RWPE2 (cell line): ENCODE measurements around the gene NFILZ.
"Not testable (repeated sequence)": the region's sequence is repeated elsewhere in the genome, so short reads cannot be mapped to it uniquely, and the experiment has no call there.

Source experiments
- ATAC-seq: fragments of 200-7000 bp; cut with Tn5 transposase; 3 replicates; pipeline ENCODE4 v1.9.1; 2021; ENCODE audit warnings: low read depth
- DNase-seq: peaks from one replicate; pipeline ENCODE4 v3.0.0-alpha.2; 2020; ENCODE audit warnings: low spot score
- H3K27ac ChIP-seq: fragments of 450-650 bp; 2 replicates; pipeline ENCODE4 v1.5.1; 2017; ENCODE audit warnings: mild to moderate bottlenecking; ENCODE audit not compliant: poor library complexity, severe bottlenecking
- H3K27me3 ChIP-seq: fragments of 250-450 bp; sonication (Bioruptor Pico); 2 replicates; pipeline ENCODE4 v1.5.1; 2021; ENCODE audit warnings: mild to moderate bottlenecking, moderate library complexity; ENCODE audit not compliant: insufficient read depth, poor library complexity, severe bottlenecking
- H3K36me3 ChIP-seq: fragments of 250-450 bp; sonication (Bioruptor Pico); 2 replicates; pipeline ENCODE4 v1.5.1; 2020; ENCODE audit warnings: low read depth, mild to moderate bottlenecking, moderate library complexity
- H3K4me1 ChIP-seq: fragments of 250-450 bp; sonication (Bioruptor Pico); 2 replicates; pipeline ENCODE4 v1.5.1; 2021; ENCODE audit warnings: mild to moderate bottlenecking, moderate library complexity; ENCODE audit not compliant: insufficient read depth, poor library complexity, severe bottlenecking
- H3K4me3 ChIP-seq: fragments of 250-450 bp; sonication (Bioruptor Pico); 2 replicates; pipeline ENCODE4 v1.5.1; 2021; ENCODE audit warnings: mild to moderate bottlenecking, moderate library complexity; ENCODE audit not compliant: severe bottlenecking
- H3K9me3 ChIP-seq: fragments of 250-450 bp; sonication (Bioruptor Pico); 2 replicates; pipeline ENCODE4 v1.5.1; 2021; ENCODE audit warnings: mild to moderate bottlenecking, moderate library complexity; ENCODE audit not compliant: severe bottlenecking
- TF ChIP-seq, protein P1 (sequence below): fragments of 450-650 bp; IDR thresholded peaks from one replicate; pipeline ENCODE4 v1.5.1; 2017; ENCODE audit warnings: mild to moderate bottlenecking, moderate library complexity; ENCODE audit not compliant: poor library complexity, severe bottlenecking

The NFILZ gene

DNA sequence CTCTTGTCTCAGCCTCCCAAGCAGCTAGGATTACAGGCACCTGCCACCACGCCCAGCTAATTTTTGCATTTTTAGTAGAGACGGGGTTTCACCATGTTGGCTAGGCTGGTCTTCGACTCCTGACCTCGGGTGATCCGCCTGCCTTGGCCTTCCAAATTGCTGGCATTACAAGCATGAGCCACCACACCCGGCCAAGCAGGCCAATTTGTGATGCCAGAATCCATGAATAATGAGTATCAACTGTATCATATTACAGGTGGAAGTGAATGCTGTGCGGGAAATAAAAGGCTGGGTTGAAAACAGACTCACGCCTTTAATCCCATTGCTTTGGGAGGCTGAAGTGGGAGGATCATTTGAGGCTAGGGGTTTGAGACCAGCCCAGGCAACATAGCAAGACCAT is 3.6 kb upstream of the NFILZ start:
- TF ChIP-seq, protein P1, sequence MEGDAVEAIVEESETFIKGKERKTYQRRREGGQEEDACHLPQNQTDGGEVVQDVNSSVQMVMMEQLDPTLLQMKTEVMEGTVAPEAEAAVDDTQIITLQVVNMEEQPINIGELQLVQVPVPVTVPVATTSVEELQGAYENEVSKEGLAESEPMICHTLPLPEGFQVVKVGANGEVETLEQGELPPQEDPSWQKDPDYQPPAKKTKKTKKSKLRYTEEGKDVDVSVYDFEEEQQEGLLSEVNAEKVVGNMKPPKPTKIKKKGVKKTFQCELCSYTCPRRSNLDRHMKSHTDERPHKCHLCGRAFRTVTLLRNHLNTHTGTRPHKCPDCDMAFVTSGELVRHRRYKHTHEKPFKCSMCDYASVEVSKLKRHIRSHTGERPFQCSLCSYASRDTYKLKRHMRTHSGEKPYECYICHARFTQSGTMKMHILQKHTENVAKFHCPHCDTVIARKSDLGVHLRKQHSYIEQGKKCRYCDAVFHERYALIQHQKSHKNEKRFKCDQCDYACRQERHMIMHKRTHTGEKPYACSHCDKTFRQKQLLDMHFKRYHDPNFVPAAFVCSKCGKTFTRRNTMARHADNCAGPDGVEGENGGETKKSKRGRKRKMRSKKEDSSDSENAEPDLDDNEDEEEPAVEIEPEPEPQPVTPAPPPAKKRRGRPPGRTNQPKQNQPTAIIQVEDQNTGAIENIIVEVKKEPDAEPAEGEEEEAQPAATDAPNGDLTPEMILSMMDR, result no peak
- ATAC-seq (no peak), DNase-seq (no peak)
- Histone ChIP-seq H3K36me3 (no peaks in the 10 kb centered on the region), H3K9me3 (no peaks in the 10 kb centered on the region), H3K4me3 (no peak overlapping the region), H3K27ac (no peak overlapping the region), H3K27me3 (no peaks in the 10 kb centered on the region), H3K4me1 (no peaks in the 10 kb centered on the region)

DNA sequence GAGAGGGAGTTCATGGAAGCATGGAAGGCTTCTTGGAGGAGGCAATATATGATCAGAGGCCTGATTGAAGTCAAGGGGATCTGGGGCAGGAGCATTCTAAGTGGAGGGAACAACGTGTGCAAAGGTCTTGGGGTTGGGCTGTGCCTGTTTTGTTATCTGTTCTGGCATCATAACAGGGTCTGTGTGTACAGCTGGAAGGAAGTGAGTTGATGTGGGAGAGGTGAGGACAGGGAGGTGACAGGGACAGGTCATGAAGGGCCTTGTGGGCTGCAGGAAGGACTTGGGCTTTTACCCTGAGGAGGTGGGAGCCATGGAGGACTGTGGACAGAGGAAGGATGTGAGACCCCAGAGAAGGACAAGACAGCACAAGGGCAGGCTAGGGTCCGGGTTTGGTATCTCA is 1.2 kb upstream of the NFILZ start:
- H3K36me3 ChIP-seq, result no peaks in the 10 kb centered on the region
- no peaks in the 10 kb centered on the region for H3K27me3 ChIP-seq
- H3K4me3 ChIP-seq, result no peak overlapping the region
- H3K9me3 ChIP-seq, result no peaks in the 10 kb centered on the region
- DNase-seq (no peak), ATAC-seq (no peak)
- no peaks in the 10 kb centered on the region for H3K4me1 ChIP-seq
- TF ChIP-seq, protein P1, result no peak
- H3K27ac ChIP-seq, result no peak overlapping the region

DNA sequence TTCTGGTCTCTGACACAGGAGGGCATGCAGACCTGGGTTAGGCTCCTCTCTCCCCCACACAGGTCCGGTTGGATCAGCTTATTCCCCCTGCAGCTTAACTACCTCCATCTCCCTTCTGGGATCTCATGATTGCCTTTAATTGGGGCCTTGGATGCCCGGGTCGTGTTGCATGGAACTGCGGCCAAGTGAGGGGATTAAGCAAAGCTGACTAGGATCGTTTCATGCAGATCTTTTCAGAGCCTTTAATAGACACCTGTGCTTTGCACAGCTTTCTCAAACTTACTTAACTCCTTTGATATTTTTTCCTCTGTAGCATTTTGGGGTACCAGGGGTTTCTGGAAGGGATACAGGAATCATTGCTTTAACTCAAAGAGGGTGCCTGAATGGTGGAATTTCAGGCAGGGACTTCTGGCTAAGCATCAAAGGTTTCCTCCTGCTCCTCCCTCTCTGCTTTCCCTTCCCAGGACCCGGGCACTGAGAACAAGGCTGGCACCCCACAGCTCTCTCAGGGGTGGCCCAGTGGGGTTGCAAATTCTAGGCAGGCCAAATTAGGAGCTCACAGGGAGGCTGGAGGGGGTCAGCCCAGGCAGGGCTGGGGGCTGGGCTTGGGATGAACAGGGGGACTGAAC is 477 bp downstream of the NFILZ start:
- no peak for DNase-seq
- no peak overlapping the region for H3K4me3 ChIP-seq
- TF ChIP-seq, protein P1, result no peak
- ATAC-seq, result no peak
- H3K27me3 ChIP-seq, result no peaks in the 10 kb centered on the region
- no peaks in the 10 kb centered on the region for H3K9me3 ChIP-seq
- H3K4me1 ChIP-seq, result no peaks in the 10 kb centered on the region
- no peaks in the 10 kb centered on the region for H3K36me3 ChIP-seq
- no peak overlapping the region for H3K27ac ChIP-seq

DNA sequence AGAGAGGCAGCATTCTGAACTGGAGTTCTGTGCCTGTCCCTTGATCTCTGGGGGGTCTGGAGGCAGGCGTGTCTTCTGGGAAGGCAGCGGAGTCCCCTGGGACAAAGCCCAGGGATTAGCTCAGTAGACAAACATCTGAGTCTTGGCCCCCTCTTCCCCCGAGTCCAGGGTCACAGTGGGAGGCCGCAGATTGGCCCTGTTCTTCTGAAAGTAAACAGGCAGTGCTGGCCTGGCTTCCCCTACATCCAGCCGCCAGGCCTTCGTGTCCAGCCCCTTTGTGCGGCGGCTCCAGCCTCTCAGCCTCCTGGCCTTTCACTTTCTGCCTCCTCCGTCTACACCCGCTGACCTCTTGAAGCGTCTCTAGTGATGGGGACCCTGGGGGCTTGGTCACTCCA is 989 bp downstream of the NFILZ start:
- DNase-seq (no peak), ATAC-seq (no peak)
- no peaks in the 10 kb centered on the region for H3K4me1 ChIP-seq
- H3K4me3 ChIP-seq, result no peak overlapping the region
- no peaks in the 10 kb centered on the region for H3K36me3 ChIP-seq
- H3K27me3 ChIP-seq, result no peaks in the 10 kb centered on the region
- no peak overlapping the region for H3K27ac ChIP-seq
- TF ChIP-seq, protein P1, result no peak
- H3K9me3 ChIP-seq, result no peaks in the 10 kb centered on the region

DNA sequence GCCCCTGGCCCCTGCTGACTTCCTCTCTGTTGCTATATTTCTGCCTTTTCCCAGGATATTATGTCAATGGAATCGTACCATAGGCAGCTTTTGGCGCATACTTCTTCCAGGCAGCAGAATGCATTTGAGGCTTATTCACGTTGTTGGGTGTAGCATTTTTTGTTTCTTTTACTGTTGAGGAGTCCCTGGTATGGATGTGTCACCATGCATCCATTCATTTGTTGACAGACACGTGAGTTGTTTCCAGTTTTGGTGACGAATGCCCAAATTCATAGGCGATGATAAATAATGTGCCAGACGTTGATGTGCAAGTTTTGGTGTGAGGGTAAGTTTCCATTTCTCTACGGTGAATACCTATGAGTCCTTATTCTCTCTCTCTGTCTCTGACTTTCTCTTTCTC is 5.0 kb downstream of the NFILZ start:
- no peaks in the 10 kb centered on the region for H3K4me1 ChIP-seq
- no peaks in the 10 kb centered on the region for H3K27me3 ChIP-seq
- DNase-seq (no peak), ATAC-seq (no peak)
- H3K4me3 ChIP-seq, result no peak overlapping the region
- H3K36me3 ChIP-seq, result no peaks in the 10 kb centered on the region
- TF ChIP-seq, protein P1, result no peak
- H3K27ac ChIP-seq, result no peak overlapping the region
- no peaks in the 10 kb centered on the region for H3K9me3 ChIP-seq

DNA sequence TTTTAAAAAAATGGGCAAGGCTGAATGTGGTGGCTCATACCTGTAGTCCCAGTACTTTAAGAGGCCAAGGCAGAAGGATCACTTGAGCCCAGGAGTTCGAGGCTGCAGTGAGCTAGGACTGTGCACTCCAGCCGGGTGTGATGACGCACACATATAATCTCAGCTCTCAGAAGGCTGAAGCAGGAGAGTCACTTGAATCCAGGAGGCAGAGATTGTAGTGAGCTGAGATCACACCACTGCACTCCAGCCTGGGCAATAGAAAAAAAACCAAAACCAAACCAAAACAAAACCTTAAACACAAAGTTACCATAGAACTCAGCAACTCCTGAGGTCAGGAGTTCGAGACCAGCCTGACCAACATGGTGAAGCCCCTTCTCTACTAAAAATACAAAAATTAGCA is 6.6 kb downstream of the NFILZ start:
- not testable (repeated sequence) for DNase-seq, H3K4me3 ChIP-seq, H3K9me3 ChIP-seq, ATAC-seq, H3K27me3 ChIP-seq, H3K4me1 ChIP-seq, H3K36me3 ChIP-seq, H3K27ac ChIP-seq
